ENCODE measurements around the gene NXN.

NXN gene

DNA sequence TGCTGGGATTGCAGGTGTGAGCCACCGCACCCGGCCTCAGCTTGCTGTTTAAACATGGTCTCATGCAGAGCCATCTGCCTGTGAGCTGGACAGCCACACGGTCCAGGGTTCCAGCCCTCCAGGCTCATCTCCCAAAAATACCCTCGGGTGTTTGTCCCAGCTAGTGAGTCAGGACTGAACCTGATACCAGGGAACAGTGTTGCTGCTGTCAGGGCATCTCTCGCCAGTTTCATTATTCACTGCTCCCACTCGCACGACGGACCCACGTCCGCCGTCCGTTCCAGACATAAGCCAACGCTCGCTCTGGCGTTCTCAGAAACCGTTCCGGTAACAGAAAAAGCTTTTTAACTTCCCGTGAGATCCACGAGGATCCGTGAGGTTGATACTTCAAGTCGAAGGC lies 77.6 kb downstream of the NXN start:
- DNase-seq (ENCODE audit: low spot score), result no peak
- TF ChIP-seq, protein P1, sequence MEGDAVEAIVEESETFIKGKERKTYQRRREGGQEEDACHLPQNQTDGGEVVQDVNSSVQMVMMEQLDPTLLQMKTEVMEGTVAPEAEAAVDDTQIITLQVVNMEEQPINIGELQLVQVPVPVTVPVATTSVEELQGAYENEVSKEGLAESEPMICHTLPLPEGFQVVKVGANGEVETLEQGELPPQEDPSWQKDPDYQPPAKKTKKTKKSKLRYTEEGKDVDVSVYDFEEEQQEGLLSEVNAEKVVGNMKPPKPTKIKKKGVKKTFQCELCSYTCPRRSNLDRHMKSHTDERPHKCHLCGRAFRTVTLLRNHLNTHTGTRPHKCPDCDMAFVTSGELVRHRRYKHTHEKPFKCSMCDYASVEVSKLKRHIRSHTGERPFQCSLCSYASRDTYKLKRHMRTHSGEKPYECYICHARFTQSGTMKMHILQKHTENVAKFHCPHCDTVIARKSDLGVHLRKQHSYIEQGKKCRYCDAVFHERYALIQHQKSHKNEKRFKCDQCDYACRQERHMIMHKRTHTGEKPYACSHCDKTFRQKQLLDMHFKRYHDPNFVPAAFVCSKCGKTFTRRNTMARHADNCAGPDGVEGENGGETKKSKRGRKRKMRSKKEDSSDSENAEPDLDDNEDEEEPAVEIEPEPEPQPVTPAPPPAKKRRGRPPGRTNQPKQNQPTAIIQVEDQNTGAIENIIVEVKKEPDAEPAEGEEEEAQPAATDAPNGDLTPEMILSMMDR (IDR thresholded peaks at IDR 0.05; ENCODE audit: extremely low read depth, missing control alignments), result no peak

DNA sequence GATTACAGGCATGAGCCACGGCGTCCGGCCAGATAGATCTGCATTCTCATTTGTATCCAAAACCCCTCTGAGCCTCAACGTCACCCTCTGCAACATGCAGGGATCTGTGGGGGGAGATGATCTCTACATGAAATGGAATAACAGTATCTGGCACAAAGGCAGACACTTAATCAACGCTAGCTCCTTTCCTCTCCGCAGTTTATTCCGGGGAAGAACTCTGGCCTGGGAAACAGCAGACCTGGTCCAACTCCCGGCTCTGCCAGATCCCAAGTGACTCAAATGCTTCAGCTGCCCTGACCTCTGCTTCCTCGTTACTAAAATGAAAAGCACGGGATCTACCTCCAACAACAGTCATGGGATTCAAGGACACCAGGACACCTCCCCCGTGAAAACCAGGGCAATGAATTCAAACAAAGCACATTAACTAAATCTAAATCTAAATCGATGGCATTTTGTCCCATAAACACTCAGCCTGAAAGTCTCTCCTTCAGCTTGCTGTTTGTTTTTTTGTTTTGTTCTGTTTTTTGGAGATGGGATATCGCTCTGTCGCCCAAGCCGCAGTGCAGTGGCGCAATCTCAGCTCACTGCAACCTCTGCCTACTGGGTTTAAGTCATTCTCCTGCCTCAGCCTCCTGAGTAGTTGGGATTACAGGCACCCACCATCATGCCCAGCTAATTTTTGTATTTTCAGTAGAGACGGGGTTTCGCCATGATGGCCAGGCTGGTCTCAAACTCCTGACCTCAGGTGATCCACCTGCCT lies 78.2 kb downstream of the NXN start:
- no peak for DNase-seq (ENCODE audit: low spot score)
- TF ChIP-seq, protein P1 (IDR thresholded peaks at IDR 0.05; ENCODE audit: extremely low read depth, missing control alignments), result no peak

GRCh38 chr17:900336-900934 lies 79.1 kb downstream of the NXN start:
- TF ChIP-seq, protein P1 (IDR thresholded peaks at IDR 0.05; ENCODE audit: extremely low read depth, missing control alignments), result no peak
- DNase-seq (ENCODE audit: low spot score), result no peak

DNA sequence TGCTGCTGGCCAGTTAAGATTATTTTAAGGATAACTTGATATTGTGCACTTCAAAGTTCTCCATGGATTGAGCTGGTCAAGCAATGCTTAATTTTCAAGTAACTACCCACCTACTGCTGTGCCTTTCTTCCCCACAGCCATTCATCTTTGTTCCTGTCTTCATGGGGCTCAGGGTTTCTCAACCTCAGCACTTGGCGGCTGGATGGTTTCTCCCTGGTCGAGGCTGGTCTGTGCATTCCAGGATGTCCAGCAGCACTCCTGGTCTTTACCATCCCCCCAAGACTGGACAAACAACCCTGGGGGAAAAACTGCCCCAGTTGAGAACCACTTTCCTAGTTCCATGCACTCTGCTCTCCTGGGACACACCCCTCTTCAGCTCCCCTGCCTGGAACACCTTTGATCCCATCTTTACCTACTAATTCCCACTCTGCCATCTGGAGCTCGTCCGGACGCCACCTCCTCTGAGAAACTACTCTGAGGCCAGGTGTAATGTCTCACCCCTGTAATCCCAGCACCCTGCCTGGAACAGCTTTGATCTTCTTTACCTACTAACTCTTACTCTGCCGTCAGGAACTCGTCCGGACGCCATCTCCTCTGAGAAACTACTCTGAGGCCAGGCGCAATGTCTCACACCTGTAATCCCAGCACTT lies 81.5 kb downstream of the NXN start:
- TF ChIP-seq, protein P1 (IDR thresholded peaks at IDR 0.05; ENCODE audit: extremely low read depth, missing control alignments), result no peak
- DNase-seq (ENCODE audit: low spot score), result no peak

DNA sequence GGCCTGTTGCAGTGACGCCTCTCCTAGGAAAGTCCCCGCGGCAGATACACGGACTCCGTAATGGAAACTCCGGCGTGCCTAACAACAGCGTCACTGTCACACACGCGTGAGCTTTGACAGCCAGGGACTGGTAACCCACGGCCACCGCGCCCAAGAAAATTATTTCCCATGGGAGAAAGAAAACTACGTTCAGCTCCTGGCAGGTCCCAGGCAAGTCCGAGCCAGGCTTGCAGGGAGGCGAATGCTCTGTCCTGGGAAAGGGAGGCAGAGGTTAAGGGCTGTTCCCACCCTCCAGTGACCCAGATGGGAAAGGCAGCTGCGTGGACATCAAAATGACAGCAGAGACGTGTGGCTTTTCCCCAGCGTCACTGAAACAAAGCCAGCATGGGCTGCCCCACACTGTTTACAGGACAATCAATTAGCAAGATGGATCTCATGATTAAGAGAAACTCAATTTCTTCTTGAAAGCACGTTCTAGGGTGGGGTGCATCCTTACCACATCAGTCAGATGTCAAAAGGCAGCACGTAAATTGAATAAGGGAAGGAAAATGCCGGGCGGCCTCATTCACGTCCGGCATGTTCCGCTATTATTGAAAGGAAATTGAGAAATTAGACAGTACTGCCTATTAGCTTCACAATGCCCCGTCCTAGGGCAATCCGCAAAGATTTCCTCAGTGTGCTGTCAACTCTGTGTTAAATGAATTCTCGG lies 82.5 kb downstream of the NXN start:
- TF ChIP-seq, protein P1 (IDR thresholded peaks at IDR 0.05; ENCODE audit: extremely low read depth, missing control alignments), result no peak
- no peak for DNase-seq (ENCODE audit: low spot score)

GRCh38 chr17:896454-896853 lies 83.1 kb downstream of the NXN start:
- no peak for DNase-seq (ENCODE audit: low spot score)
- TF ChIP-seq, protein P1 (IDR thresholded peaks at IDR 0.05; ENCODE audit: extremely low read depth, missing control alignments), result no peak

All from GM20000 (cell line).